Kidney (tissue), 14 donors: ENCODE data around the gene SPX. TPM values are rescaled to one million over a fixed set of nuclear protein-coding genes. Genes with fewer than 3 reads are reported as not detected.

Source experiments
- DNase-seq, 5 donors: peaks; one replicate each; pipeline ENCODE4 v3.0.0-alpha.2; 2013 to 2020
- FAIRE-seq: peaks from 2 replicates; lab custom pipeline; 2012; peaks lifted over from hg19 to GRCh38; lab: Jason Lieb, UNC
- H3K27ac ChIP-seq, 2 donors: one replicate each; pipeline ENCODE4 v1.7.0; 2013; ENCODE audit warnings: low read depth in 2 of 2, low read length in 2 of 2, inconsistent platforms in 1 of 2
- H3K27me3 ChIP-seq: one replicate; pipeline ENCODE4 v1.7.1; 2013; ENCODE audit warnings: low read length, inconsistent platforms; ENCODE audit not compliant: control insufficient read depth, insufficient read depth
- H3K36me3 ChIP-seq, 3 donors: one replicate each; pipeline versions ENCODE4 v1.7.0 to v1.7.1; 2013; ENCODE audit warnings: low read length in 3 of 3, control low read depth in 1 of 3, inconsistent platforms in 1 of 3; ENCODE audit not compliant: insufficient read depth in 3 of 3, control insufficient read depth in 2 of 3
- H3K4me1 ChIP-seq, 3 donors: one replicate each; pipeline versions ENCODE4 v1.7.0 to v1.7.1; 2013; ENCODE audit warnings: low read length in 3 of 3, inconsistent platforms in 1 of 3, low read depth in 1 of 3; ENCODE audit not compliant: control insufficient read depth in 2 of 3, insufficient read depth in 2 of 3
- H3K4me3 ChIP-seq, 3 donors: one replicate each; pipeline versions ENCODE4 v1.7.0 to v1.8.1; 2013; ENCODE audit warnings: low read length in 3 of 3, control low read depth in 1 of 3, inconsistent platforms in 1 of 3
- H3K9ac ChIP-seq, 3 donors: one replicate each; pipeline versions ENCODE4 v1.7.0 to v1.7.1; 2013; ENCODE audit warnings: low read length in 3 of 3, control low read depth in 1 of 3, inconsistent platforms in 1 of 3
- H3K9me3 ChIP-seq, 3 donors: one replicate each; pipeline versions ENCODE4 v1.7.0 to v1.7.1; 2013; ENCODE audit warnings: low read length in 3 of 3, control low read depth in 1 of 3, inconsistent platforms in 1 of 3; ENCODE audit not compliant: control insufficient read depth in 2 of 3, insufficient read depth in 1 of 3
- intact Hi-C: fragments of 100-400 bp; cut with DNase I; formaldehyde crosslinking; loops from one replicate; pipeline ENCODE4 v1.11.1; 2022
- polyA plus RNA-seq: library from polyadenylated mRNA; stranded (reverse); fragments of 350-450 nt; fragmentation: Illumina TruSeq; extraction: RNeasy Lipid Tissue Mini Kit (QIAGEN cat#74804); gene quantifications from one replicate; pipeline ENCODE4 v1.2.3, GENCODE V29; 2014; ENCODE audit warnings: low read depth, low replicate concordance; ENCODE audit not compliant: insufficient read depth
- total RNA-seq: library from RNA; stranded (reverse); fragmentation: NEBNext Ultra II Directional; extraction: Animal tissue kit (Norgen Biotek cat#: 25700); gene quantifications from one replicate; pipeline ENCODE4 v1.2.1, GENCODE V29; 2021
- TF ChIP-seq, protein P1 (sequence below): IDR thresholded peaks from 3 replicates; pipeline ENCODE4 v1.5.1; 2012; ENCODE audit warnings: mild to moderate bottlenecking, moderate library complexity, borderline replicate concordance; ENCODE audit not compliant: insufficient read depth; ENCODE audit errors: extremely low read depth
- donor health status: control.
- donor health status: control.
- donor health status: control.
- donor health status: control.
- donor health status: control.
- donor health status: DM: yes; HTN: yes; CAD: no.
- donor health status: Normal renal cell carcinoma (clear cell type).

The SPX gene
- total and polyA plus RNA-seq, 2 donors from 2014 or later: 28.2 to 52.2 TPM

DNA sequence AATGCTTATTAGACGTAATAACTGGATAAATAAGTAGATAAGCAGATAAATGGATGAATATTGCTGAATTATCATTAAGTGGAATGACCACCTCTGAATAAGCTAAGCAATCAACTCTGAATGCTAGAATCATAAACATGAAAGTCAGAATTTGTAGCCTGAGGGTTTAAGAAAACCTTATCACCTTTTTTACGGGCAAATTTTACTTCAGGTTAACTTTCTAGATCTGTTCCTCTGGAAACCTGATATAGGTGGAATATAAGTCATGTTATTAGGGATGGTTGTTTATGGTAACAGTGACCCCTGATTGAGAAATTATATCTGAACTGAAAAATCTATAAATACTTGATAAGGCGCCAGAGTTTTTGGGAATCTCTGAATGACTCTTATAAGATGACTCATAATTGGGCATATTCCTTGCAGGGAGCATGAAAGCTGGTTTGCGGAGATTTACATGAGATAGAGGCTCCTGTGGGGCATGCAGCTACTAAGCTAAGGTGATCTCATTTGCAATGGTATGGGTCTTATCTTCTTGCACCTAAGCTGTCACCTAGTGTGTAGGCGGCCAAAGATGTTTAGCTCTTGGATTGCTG, 12.1 kb downstream of the SPX start:
- no peak overlapping the region for H3K9ac ChIP-seq
- no peak overlapping the region for H3K27ac ChIP-seq
- H3K27me3 ChIP-seq: no peaks in the 10 kb centered on the region
- TF ChIP-seq, protein P1, sequence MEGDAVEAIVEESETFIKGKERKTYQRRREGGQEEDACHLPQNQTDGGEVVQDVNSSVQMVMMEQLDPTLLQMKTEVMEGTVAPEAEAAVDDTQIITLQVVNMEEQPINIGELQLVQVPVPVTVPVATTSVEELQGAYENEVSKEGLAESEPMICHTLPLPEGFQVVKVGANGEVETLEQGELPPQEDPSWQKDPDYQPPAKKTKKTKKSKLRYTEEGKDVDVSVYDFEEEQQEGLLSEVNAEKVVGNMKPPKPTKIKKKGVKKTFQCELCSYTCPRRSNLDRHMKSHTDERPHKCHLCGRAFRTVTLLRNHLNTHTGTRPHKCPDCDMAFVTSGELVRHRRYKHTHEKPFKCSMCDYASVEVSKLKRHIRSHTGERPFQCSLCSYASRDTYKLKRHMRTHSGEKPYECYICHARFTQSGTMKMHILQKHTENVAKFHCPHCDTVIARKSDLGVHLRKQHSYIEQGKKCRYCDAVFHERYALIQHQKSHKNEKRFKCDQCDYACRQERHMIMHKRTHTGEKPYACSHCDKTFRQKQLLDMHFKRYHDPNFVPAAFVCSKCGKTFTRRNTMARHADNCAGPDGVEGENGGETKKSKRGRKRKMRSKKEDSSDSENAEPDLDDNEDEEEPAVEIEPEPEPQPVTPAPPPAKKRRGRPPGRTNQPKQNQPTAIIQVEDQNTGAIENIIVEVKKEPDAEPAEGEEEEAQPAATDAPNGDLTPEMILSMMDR: no peak
- H3K36me3 ChIP-seq: no peaks in the 10 kb centered on the region
- H3K9me3 ChIP-seq: no peaks in the 10 kb centered on the region
- FAIRE-seq (no peak), DNase-seq (no peak)
- H3K4me3 ChIP-seq: no peak overlapping the region
- no peaks in the 10 kb centered on the region for H3K4me1 ChIP-seq
- intact Hi-C loops: no loop called here

DNA sequence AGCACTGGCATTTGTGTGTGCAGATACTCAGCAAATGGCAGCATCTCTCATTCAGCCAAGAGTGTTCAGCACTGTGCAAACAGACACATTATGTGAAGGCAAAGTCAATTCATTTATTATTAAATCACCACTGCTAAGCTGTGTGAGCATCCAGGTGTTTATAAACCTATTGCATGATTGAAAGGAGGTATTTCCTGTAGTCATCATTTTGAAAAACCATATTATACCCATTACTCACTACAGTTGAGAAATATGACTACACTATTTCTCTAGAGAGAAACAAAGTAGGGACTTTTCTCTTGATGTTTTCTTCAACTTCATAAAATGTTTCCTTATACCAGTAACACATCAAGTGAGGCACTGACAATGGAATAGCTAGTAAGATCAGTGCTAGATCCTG, 13.7 kb downstream of the SPX start:
- intact Hi-C loops: no loop called here
- TF ChIP-seq, protein P1: no peak

GRCh38 chr12:21541773-21542172, 15.7 kb downstream of the SPX start:
- TF ChIP-seq, protein P1: no peak
- no peak overlapping the region for H3K4me3 ChIP-seq
- intact Hi-C loops: no loop called here
- no peaks in the 10 kb centered on the region for H3K27me3 ChIP-seq
- FAIRE-seq (no peak), DNase-seq (no peak)
- H3K9ac ChIP-seq: no peak overlapping the region
- H3K9me3 ChIP-seq: no peaks in the 10 kb centered on the region
- no peaks in the 10 kb centered on the region for H3K36me3 ChIP-seq
- no peak overlapping the region for H3K27ac ChIP-seq
- H3K4me1 ChIP-seq: no peaks in the 10 kb centered on the region

More for the DNA sequence above, 13.7 kb downstream of the SPX start:
- Histone ChIP-seq H3K36me3 (no peaks in the 10 kb centered on the region), H3K9ac (no peak overlapping the region), H3K27me3 (no peaks in the 10 kb centered on the region), H3K4me1 (no peaks in the 10 kb centered on the region), H3K27ac (no peak overlapping the region), H3K4me3 (no peak overlapping the region), H3K9me3 (no peaks in the 10 kb centered on the region)
- no peak for DNase-seq
- FAIRE-seq: no peak

DNA sequence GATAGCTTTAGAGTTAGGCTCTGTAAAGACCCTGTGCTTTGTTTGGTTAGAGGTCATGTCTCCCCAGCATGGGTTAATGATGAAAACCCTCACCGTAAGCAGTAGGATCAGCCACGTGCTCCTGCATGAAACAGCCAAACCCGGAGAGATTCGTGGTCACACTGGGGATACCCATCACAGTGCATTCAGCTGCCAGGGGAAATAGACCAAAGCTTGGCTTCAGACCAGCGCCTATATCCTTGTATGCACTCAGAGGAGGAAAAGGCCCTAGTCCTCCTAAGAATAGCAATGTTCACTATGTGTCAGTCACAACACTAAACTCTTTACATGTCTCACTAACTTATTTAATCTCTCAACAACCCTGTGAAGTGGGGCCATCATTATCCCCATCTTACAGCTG, 16.3 kb downstream of the SPX start:
- FAIRE-seq: no peak
- Histone ChIP-seq H3K4me3 (no peak overlapping the region), H3K27ac (no peak overlapping the region), H3K9ac (no peak overlapping the region), H3K9me3 (no peaks in the 10 kb centered on the region), H3K36me3 (no peaks in the 10 kb centered on the region), H3K4me1 (no peaks in the 10 kb centered on the region), H3K27me3 (no peaks in the 10 kb centered on the region)
- intact Hi-C loops: no loop called here
- TF ChIP-seq, protein P1: no peak
- no peak for DNase-seq
